Upper lobe of right lung (tissue), 1 donor: ENCODE results near the gene AFF1. TPM values are rescaled to one million over a fixed set of nuclear protein-coding genes. Genes with fewer than 3 reads are reported as not detected.
"Not testable (repeated sequence)": the region's sequence is repeated elsewhere in the genome, so short reads cannot be mapped to it uniquely, and the experiment has no call there.

Source experiments
- ATAC-seq: fragments of 200-7000 bp; cut with Tn5 transposase; one replicate; pipeline ENCODE4 v1.9.1; 2020; ENCODE audit warnings: mild to moderate bottlenecking, moderate library complexity
- DNase-seq: peaks from one replicate; pipeline ENCODE4 v3.0.0-alpha.2; 2020
- H3K27ac ChIP-seq: fragments of 200-600 bp; one replicate; pipeline ENCODE4 v1.8.0; 2022
- H3K27me3 ChIP-seq: fragments of 200-600 bp; one replicate; pipeline ENCODE4 v1.8.0; 2022; ENCODE audit warnings: mild to moderate bottlenecking
- H3K36me3 ChIP-seq: fragments of 200-600 bp; one replicate; pipeline ENCODE4 v1.8.0; 2022
- H3K4me1 ChIP-seq: fragments of 200-600 bp; one replicate; pipeline ENCODE4 v1.8.0; 2022
- H3K4me3 ChIP-seq: fragments of 200-600 bp; one replicate; pipeline ENCODE4 v1.8.0; 2022; ENCODE audit warnings: mild to moderate bottlenecking
- H3K9me3 ChIP-seq: fragments of 200-600 bp; one replicate; pipeline ENCODE4 v1.8.0; 2022
- CTCF ChIP-seq: fragments of 200-600 bp; IDR thresholded peaks from one replicate; pipeline ENCODE4 v1.8.0; 2022; ENCODE audit warnings: antibody characterized with exemption
- intact Hi-C: fragments of 100-400 bp; cut with DNase I; formaldehyde crosslinking; loops from one replicate; pipeline ENCODE4 v1.11.0; 2022
- total RNA-seq: library from RNA; stranded (reverse); fragmentation: NEBNext Ultra II Directional; extraction: Animal tissue kit (Norgen Biotek cat#: 25700); gene quantifications from one replicate; pipeline ENCODE4 v1.2.1, GENCODE V29; 2021
- donor health status: DM: no; HTN: yes; CAD: no; lungs with severe emphysema.

Gene AFF1
- total RNA-seq, 1 donor from 2014 or later = 103 TPM

- H3K27ac ChIP-seq = no peak overlapping the region
- peaks cover 4% of the 10 kb centered on the region for H3K36me3 ChIP-seq
- peaks cover 16% of the 10 kb centered on the region for H3K4me1 ChIP-seq
- DNase-seq = no peak
- no peak overlapping the region for H3K4me3 ChIP-seq
- H3K9me3 ChIP-seq = no peaks in the 10 kb centered on the region
- intact Hi-C loops = no loop called here
- no peak for TF ChIP-seq CTCF
- no peaks in the 10 kb centered on the region for H3K27me3 ChIP-seq
- no peak for ATAC-seq
These were observed 131.8 kb downstream of the AFF1 start for GRCh38 chr4:87066403-87067123.

- Histone ChIP-seq H3K9me3 (no peaks in the 10 kb centered on the region), H3K36me3 (peaks cover 4% of the 10 kb centered on the region), H3K4me3 (no peak overlapping the region), H3K27ac (no peak overlapping the region), H3K4me1 (peaks cover 19% of the 10 kb centered on the region), H3K27me3 (no peaks in the 10 kb centered on the region)
- TF ChIP-seq CTCF = no peak
- ATAC-seq = no peak
- intact Hi-C loops = no loop called here
- no peak for DNase-seq
These were observed 132.5 kb downstream of the AFF1 start for GRCh38 chr4:87067124-87067885.

- peak; percentile 73 for ATAC-seq
- H3K9me3 ChIP-seq = no peaks in the 10 kb centered on the region
- peaks cover 31% of the 10 kb centered on the region for H3K4me1 ChIP-seq
- intact Hi-C loops = no loop called here
- H3K36me3 ChIP-seq = peaks cover 4% of the 10 kb centered on the region
- no peak overlapping the region for H3K27ac ChIP-seq
- H3K4me3 ChIP-seq = no peak overlapping the region
- H3K27me3 ChIP-seq = no peaks in the 10 kb centered on the region
- DNase-seq = no peak
- no peak for TF ChIP-seq CTCF
These were observed 133.8 kb downstream of the AFF1 start for GRCh38 chr4:87068583-87069021.

- H3K36me3 ChIP-seq = peaks cover 4% of the 10 kb centered on the region
- H3K9me3 ChIP-seq = no peaks in the 10 kb centered on the region
- no peaks in the 10 kb centered on the region for H3K27me3 ChIP-seq
- no peak for TF ChIP-seq CTCF
- H3K4me3 ChIP-seq = no peak overlapping the region
- no peak overlapping the region for H3K27ac ChIP-seq
- intact Hi-C loops = no loop called here
- ATAC-seq = no peak
- no peak for DNase-seq
- H3K4me1 ChIP-seq = peaks cover 37% of the 10 kb centered on the region
These were observed 134.4 kb downstream of the AFF1 start for GRCh38 chr4:87069037-87069742.

GRCh38 chr4:87071401-87071800 lies 136.6 kb downstream of the AFF1 start:
- H3K27ac ChIP-seq = no peak overlapping the region
- TF ChIP-seq CTCF = no peak
- DNase-seq (no peak), ATAC-seq (no peak)
- H3K9me3 ChIP-seq = no peaks in the 10 kb centered on the region
- intact Hi-C loops = no loop called here
- no peak overlapping the region for H3K4me3 ChIP-seq
- H3K4me1 ChIP-seq = peaks cover 46% of the 10 kb centered on the region
- peaks cover 4% of the 10 kb centered on the region for H3K36me3 ChIP-seq
- H3K27me3 ChIP-seq = no peaks in the 10 kb centered on the region

GRCh38 chr4:87072545-87072944 lies 137.7 kb downstream of the AFF1 start:
- ATAC-seq, H3K27ac ChIP-seq, H3K36me3 ChIP-seq, DNase-seq, H3K4me3 ChIP-seq, H3K9me3 ChIP-seq, intact Hi-C loops, H3K27me3 ChIP-seq: not testable (repeated sequence)
- H3K4me1 ChIP-seq = peaks cover 54% of the 10 kb centered on the region
